Astrocyte of the cerebellum (primary cell): ENCODE data around the gene ATP13A5.

Source experiments
- DNase-seq: peaks from one replicate; pipeline ENCODE4 v3.0.0-alpha.2; 2011; ENCODE audit warnings: low read depth
- H3K4me3 ChIP-seq: 2 replicates; pipeline ENCODE4 v1.5.1; 2011; ENCODE audit warnings: mild to moderate bottlenecking, low read depth, low read length, moderate library complexity
- in situ Hi-C: cut with HindIII; loops from 2 replicates; pipeline ENCODE4 v1.10.0; 2017; ENCODE audit warnings: low sequenced_read_pairs
- TF ChIP-seq, protein P1 (sequence below): IDR thresholded peaks from 2 replicates; pipeline ENCODE4 v1.5.1; 2012; ENCODE audit warnings: low read length, low read depth, moderate library complexity, mild to moderate bottlenecking; ENCODE audit errors: missing control alignments

The ATP13A5 gene

DNA sequence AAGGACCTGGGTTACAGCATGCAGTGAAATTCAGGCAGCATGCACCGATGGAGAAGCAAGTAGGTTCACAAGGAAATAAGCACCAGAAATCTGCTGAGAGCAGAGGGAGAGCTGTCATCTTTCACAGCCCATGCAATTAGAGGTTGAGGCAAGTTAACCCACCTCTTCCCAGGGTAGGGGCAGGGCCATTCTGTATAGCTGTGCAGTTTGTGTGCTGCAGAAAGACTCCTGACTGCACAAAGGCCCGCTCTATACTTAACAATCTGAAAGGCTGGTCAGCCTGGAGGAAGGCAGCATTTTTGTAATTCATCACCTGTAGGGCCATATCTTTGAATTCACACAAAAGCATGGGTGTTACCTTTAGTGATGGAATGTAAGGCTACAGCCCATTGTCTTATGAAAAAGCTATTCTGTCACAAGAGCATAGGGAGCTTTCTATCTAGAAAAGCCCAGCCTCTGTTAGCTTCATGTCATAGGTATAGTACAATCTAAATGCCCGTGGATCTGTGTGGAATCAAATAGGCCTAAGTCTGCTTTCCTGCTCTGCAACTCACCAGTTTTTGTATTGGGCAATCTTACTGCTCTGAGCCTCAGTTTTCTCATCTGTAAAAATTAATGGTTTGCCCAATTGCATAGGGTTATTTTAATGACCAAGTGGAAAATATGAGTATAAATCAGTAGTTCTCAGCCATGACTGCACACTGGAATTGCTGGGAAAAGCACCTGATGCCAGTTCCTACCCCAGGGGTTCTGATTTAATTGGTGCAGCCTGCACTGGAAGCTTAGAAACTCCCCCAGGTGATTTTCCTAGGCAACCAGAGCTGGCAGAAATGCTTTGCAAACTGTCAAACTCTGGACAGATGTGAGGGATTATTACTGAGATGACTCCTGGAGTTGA lies 65.2 kb downstream of the ATP13A5 start:
- no peak for DNase-seq
- TF ChIP-seq, protein P1, sequence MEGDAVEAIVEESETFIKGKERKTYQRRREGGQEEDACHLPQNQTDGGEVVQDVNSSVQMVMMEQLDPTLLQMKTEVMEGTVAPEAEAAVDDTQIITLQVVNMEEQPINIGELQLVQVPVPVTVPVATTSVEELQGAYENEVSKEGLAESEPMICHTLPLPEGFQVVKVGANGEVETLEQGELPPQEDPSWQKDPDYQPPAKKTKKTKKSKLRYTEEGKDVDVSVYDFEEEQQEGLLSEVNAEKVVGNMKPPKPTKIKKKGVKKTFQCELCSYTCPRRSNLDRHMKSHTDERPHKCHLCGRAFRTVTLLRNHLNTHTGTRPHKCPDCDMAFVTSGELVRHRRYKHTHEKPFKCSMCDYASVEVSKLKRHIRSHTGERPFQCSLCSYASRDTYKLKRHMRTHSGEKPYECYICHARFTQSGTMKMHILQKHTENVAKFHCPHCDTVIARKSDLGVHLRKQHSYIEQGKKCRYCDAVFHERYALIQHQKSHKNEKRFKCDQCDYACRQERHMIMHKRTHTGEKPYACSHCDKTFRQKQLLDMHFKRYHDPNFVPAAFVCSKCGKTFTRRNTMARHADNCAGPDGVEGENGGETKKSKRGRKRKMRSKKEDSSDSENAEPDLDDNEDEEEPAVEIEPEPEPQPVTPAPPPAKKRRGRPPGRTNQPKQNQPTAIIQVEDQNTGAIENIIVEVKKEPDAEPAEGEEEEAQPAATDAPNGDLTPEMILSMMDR: no peak
- in situ Hi-C loops: no loop called here
- H3K4me3 ChIP-seq: no peak overlapping the region

DNA sequence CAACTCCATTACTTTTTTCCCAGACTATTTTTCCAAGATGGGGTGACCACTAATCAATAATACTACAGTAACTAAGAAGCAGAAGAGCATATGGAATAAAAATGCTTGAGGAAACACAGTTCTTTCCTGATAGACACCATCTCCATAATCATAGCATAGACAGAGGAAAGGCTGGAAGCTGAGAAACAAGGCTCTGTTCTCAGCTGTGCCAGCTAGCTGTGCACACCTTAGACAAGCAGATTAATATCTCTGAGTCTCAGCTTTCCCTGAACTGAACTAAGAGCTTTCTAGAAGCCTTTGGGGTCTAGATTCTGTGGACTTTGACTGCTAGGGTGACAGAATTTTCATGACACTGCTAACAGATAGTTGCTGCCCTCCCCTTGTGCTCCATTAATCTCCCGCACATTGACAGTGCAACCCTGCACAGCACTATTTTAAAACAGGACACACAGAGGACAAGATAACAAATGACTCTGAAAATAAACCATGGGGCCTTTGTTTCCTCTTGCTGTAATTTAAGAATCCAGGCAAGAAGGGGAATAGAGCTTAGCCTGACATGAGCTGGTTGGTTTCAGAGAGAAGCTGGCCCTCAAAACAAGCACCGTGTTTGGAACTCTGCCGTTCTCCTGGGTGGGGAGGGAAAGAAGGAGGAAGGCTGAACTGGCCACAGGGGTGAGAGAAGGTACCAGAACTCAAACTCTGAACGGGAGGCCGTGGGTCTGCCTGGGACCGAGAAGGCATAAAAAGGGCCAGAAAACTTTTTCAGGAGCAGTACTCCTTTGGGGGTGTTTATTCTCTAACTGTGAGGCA lies 67.4 kb downstream of the ATP13A5 start:
- no peak overlapping the region for H3K4me3 ChIP-seq
- in situ Hi-C loops: no loop called here
- TF ChIP-seq, protein P1: no peak
- no peak for DNase-seq

GRCh38 chr3:193305356-193305755 lies 73.2 kb downstream of the ATP13A5 start:
- in situ Hi-C loops: no loop called here
- H3K4me3 ChIP-seq: no peak overlapping the region
- TF ChIP-seq, protein P1: no peak
- no peak for DNase-seq

- TF ChIP-seq, protein P1: no peak
- DNase-seq: no peak
- in situ Hi-C loops: no loop called here
- H3K4me3 ChIP-seq: no peak overlapping the region
These were observed 77.1 kb downstream of the ATP13A5 start for GRCh38 chr3:193301433-193301832.

- in situ Hi-C loops: no loop called here
These were observed 81.1 kb downstream of the ATP13A5 start for GRCh38 chr3:193297421-193297820.

GRCh38 chr3:193295985-193296384 lies 82.6 kb downstream of the ATP13A5 start:
- H3K4me3 ChIP-seq: no peak overlapping the region
- in situ Hi-C loops: no loop called here
- DNase-seq: no peak
- TF ChIP-seq, protein P1: no peak

More at GRCh38 chr3:193297421-193297820, 81.1 kb downstream of the ATP13A5 start:
- H3K4me3 ChIP-seq: no peak overlapping the region
- peak; percentile 22 for DNase-seq
- TF ChIP-seq, protein P1: no peak
